GM23248 (cell line): Measurements from ENCODE around the gene SDC3. TPM values are rescaled to one million over a fixed set of nuclear protein-coding genes. Genes with fewer than 3 reads are reported as not detected.

Source experiments
- DNase-seq: peaks from one replicate; pipeline ENCODE4 v3.0.0-alpha.2; 2015
- H2AFZ ChIP-seq: fragments of 200-600 bp; sonication (generic); 2 replicates; pipeline ENCODE4 v1.6.1; 2016; ENCODE audit warnings: antibody characterized with exemption
- H3F3A ChIP-seq: fragments of 200-600 bp; sonication (generic); 2 replicates; pipeline ENCODE4 v1.6.1; 2016; ENCODE audit warnings: mild to moderate bottlenecking, antibody characterized with exemption, mixed run types; ENCODE audit not compliant: insufficient read depth
- H3K27ac ChIP-seq: fragments of 200-600 bp; sonication (generic); 2 replicates; pipeline ENCODE4 v1.5.1; 2016; ENCODE audit warnings: mild to moderate bottlenecking
- H3K27me3 ChIP-seq: fragments of 200-600 bp; sonication (generic); replicated peaks from 2 replicates; pipeline ENCODE4 v1.6.1; 2016; ENCODE audit warnings: mild to moderate bottlenecking; ENCODE audit not compliant: insufficient read depth
- H3K36me3 ChIP-seq: fragments of 200-600 bp; sonication (generic); 2 replicates; pipeline ENCODE4 v1.6.1; 2016; ENCODE audit warnings: low read depth, mild to moderate bottlenecking
- H3K4me1 ChIP-seq: fragments of 200-600 bp; sonication (generic); 2 replicates; pipeline ENCODE4 v1.6.1; 2016; ENCODE audit warnings: mild to moderate bottlenecking; ENCODE audit not compliant: insufficient read depth
- H3K4me2 ChIP-seq: fragments of 200-600 bp; sonication (generic); one replicate; pipeline ENCODE4 v1.6.1; 2016; ENCODE audit warnings: mild to moderate bottlenecking; ENCODE audit not compliant: unreplicated experiment
- H3K4me3 ChIP-seq: fragments of 200-600 bp; sonication (generic); 2 replicates; pipeline ENCODE4 v1.5.1; 2016; ENCODE audit warnings: mild to moderate bottlenecking
- H3K79me2 ChIP-seq: fragments of 200-600 bp; sonication (generic); 2 replicates; pipeline ENCODE4 v1.6.1; 2016; ENCODE audit warnings: mild to moderate bottlenecking; ENCODE audit not compliant: insufficient read depth
- H3K9ac ChIP-seq: fragments of 200-600 bp; sonication (generic); 2 replicates; pipeline ENCODE4 v1.6.1; 2016; ENCODE audit warnings: mild to moderate bottlenecking
- H3K9me2 ChIP-seq: fragments of 200-600 bp; sonication (generic); 2 replicates; pipeline ENCODE4 v1.6.1; 2016; ENCODE audit warnings: mixed run types, mild to moderate bottlenecking, moderate library complexity; ENCODE audit not compliant: insufficient read depth
- H3K9me3 ChIP-seq: fragments of 200-600 bp; sonication (generic); one replicate; pipeline ENCODE4 v1.6.1; 2017; ENCODE audit warnings: low read depth
- H4K20me1 ChIP-seq: fragments of 200-600 bp; sonication (generic); 2 replicates; pipeline ENCODE4 v1.6.0; 2016; ENCODE audit not compliant: insufficient read depth
- EZH2 ChIP-seq: fragments of 200-600 bp; sonication (generic); IDR thresholded peaks from 2 replicates; pipeline ENCODE4 v1.6.1; 2018; ENCODE audit warnings: antibody characterized with exemption, mild to moderate bottlenecking; ENCODE audit not compliant: insufficient read depth, poor library complexity, severe bottlenecking
- EZH2phosphoT487 ChIP-seq: fragments of 200-600 bp; sonication (generic); IDR thresholded peaks from 2 replicates; pipeline ENCODE4 v1.6.1; 2018; ENCODE audit warnings: antibody characterized with exemption, moderate library complexity, mild to moderate bottlenecking, low read depth; ENCODE audit not compliant: insufficient read depth
- WGBS, 2 experiments: methylation state at CpG; one replicate each; pipeline ENCODE4 v1.1.6; 2015 to 2017; ENCODE audit warnings: low lambda C conversion rate in 2 of 2, low coverage in 1 of 2; ENCODE audit errors: missing lambda C conversion rate in 2 of 2; 5-methylcytosine and 5-hydroxymethylcytosine counted together
- in situ Hi-C: fragments of 300-500 bp; cut with MboI; formaldehyde crosslinking; loops from 2 replicates; pipeline ENCODE4 v1.15.0; 2020
- polyA plus RNA-seq: library from polyadenylated mRNA; unstranded; fragments of >200 nt; fragmentation: Nextera tagmentation; extraction: Ambion mirVana; gene quantifications from 2 replicates; pipeline ENCODE4 v1.2.1, GENCODE V29; 2016
- total RNA-seq: library from RNA; depleted of rRNA; stranded (reverse); fragments of >200 nt; shearing (Covaris generic); gene quantifications from 2 replicates; pipeline ENCODE4 v1.2.3, GENCODE V29; 2014

Gene SDC3
- total and polyA plus RNA-seq, 2 experiments from 2014 or later: 6.9 to 39.7 TPM

DNA sequence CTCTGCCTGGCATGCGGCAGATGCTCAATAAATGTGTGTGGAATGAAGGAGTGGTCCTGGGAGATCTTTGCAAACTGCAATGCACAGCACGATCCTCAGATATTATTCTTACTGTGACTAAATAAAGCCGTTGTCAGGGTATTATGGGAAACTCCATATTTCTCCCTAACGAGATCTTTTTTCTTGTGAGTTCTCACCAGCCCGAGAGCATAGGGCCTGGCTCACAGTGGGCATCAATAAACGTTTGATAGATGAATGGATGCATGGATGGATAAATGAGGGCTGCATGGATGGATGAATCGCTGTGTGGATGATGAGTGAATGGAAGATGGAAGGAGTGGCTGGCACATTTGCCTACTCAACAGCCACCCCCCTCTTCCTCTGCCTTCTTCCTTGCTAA is 69.6 kb downstream of the SDC3 start:
- no peaks in the 10 kb centered on the region for H3K79me2 ChIP-seq
- no peaks in the 10 kb centered on the region for H3K36me3 ChIP-seq
- peaks cover 27% of the 10 kb centered on the region for H3K27me3 ChIP-seq
- H3K27ac ChIP-seq: no peak overlapping the region
- H3F3A ChIP-seq: no peaks in the 10 kb centered on the region; the same call in 1 of the 2 replicates
- H3K9me3 ChIP-seq: no peaks in the 10 kb centered on the region
- in situ Hi-C loops: no loop called here
- no peak overlapping the region for H3K4me2 ChIP-seq
- H3K9ac ChIP-seq: no peak overlapping the region
- TF ChIP-seq EZH2 (no peak), EZH2phosphoT487 (no peak)
- no peaks in the 10 kb centered on the region for H3K4me1 ChIP-seq
- DNase-seq: no peak
- H3K4me3 ChIP-seq: no peak overlapping the region
- no peaks in the 10 kb centered on the region for H3K9me2 ChIP-seq
- 42 to 54% methylated on average over 7 of the region's 7 CpGs for WGBS, 2 experiments
- no peaks in the 10 kb centered on the region for H4K20me1 ChIP-seq
- no peak overlapping the region for H2AFZ ChIP-seq

DNA sequence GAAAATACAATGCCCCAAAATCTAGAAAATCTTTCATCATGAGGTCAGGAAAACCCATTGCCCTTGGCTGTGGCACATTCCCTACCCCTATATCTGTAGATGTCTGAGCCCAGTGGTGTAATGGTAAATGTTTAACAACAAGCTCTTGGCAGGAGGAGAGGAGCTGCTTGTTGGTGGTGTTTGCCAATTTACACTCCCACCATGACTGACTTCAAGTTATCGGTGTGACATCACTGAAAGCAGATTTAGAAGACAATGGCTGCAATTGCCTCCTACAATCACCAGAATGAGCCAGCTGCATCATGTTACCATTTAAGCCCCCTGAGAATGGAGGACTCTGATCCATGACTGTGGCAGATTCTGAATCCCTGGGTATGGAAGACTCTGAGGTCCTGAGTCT is 70.9 kb downstream of the SDC3 start:
- TF ChIP-seq EZH2 (no peak), EZH2phosphoT487 (no peak)
- H3K27me3 ChIP-seq: peaks cover 20% of the 10 kb centered on the region
- no peak overlapping the region for H3K4me3 ChIP-seq
- H3K4me2 ChIP-seq: no peak overlapping the region
- no peak for DNase-seq
- no peak overlapping the region for H3K27ac ChIP-seq
- no peak overlapping the region for H3K9ac ChIP-seq
- no peaks in the 10 kb centered on the region; the same call in 1 of the 2 replicates for H3F3A ChIP-seq
- no peaks in the 10 kb centered on the region for H3K36me3 ChIP-seq
- in situ Hi-C loops: no loop called here
- no peaks in the 10 kb centered on the region for H3K9me2 ChIP-seq
- H3K79me2 ChIP-seq: no peaks in the 10 kb centered on the region
- H4K20me1 ChIP-seq: no peaks in the 10 kb centered on the region
- no peaks in the 10 kb centered on the region for H3K9me3 ChIP-seq
- 31 to 60% methylated on average over 1 of the region's 1 CpG for WGBS, 2 experiments
- H3K4me1 ChIP-seq: no peaks in the 10 kb centered on the region
- H2AFZ ChIP-seq: no peak overlapping the region

DNA sequence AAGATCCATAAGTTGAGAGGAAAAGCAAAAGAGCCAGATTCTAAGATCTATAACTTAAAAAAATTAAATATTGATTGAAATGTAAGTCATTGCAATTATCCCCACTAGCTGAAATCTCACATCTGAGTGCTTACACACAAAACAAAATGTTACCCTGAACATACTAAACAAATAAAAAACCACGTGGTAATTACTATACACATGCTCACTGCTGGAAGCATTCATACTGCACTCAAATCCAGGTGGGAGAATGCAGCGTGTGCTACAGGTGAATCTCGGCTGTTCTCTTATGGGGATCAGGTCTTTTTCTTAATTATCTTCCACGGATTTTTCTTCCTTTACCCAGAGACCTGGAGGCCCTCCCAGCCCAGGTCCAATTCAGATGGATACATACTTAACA is 74.3 kb downstream of the SDC3 start:
- H3K27me3 ChIP-seq: peaks cover 18% of the 10 kb centered on the region

DNA sequence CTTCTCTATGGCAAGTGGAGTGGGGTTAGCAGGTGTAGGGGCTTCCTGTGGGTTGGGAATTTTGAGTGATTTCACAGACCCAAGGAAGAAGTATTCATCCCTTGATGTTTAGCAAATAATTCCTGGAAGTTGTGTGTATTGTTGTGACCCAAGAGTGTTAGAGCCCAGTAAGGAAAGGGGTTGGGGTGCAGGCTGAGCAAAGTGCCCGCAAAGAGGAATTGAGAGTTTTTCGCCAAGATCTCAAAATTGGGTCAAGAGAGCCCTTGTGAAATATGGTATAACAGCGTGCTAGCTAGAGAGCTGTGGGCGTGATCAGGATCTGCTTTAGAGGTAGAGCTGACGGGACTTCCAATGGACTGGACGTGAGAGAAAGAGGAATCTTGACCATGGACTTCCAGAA is 78.0 kb downstream of the SDC3 start:
- no peak overlapping the region for H3K27ac ChIP-seq
- H3K9ac ChIP-seq: no peak overlapping the region
- no peaks in the 10 kb centered on the region for H3K9me3 ChIP-seq
- peaks cover 7% of the 10 kb centered on the region for H3K27me3 ChIP-seq
- no peak overlapping the region for H3K4me3 ChIP-seq
- 77 to 84% methylated on average over 6 of the region's 6 CpGs for WGBS, 2 experiments
- no peaks in the 10 kb centered on the region for H3K79me2 ChIP-seq
- H3K4me1 ChIP-seq: no peaks in the 10 kb centered on the region
- in situ Hi-C loops: no loop called here
- no peaks in the 10 kb centered on the region; the same call in 1 of the 2 replicates for H3F3A ChIP-seq
- H3K36me3 ChIP-seq: no peaks in the 10 kb centered on the region
- H2AFZ ChIP-seq: no peak overlapping the region
- DNase-seq: no peak
- no peak overlapping the region for H3K4me2 ChIP-seq
- H3K9me2 ChIP-seq: no peaks in the 10 kb centered on the region
- TF ChIP-seq EZH2 (no peak), EZH2phosphoT487 (no peak)
- no peaks in the 10 kb centered on the region for H4K20me1 ChIP-seq

More for the DNA sequence above, 74.3 kb downstream of the SDC3 start:
- H3K4me1 ChIP-seq: no peaks in the 10 kb centered on the region
- no peak overlapping the region for H3K9ac ChIP-seq
- no peaks in the 10 kb centered on the region for H4K20me1 ChIP-seq
- TF ChIP-seq EZH2phosphoT487 (no peak), EZH2 (no peak)
- H3F3A ChIP-seq: no peaks in the 10 kb centered on the region; the same call in 1 of the 2 replicates
- 47 to 49% methylated on average over 4 of the region's 4 CpGs for WGBS, 2 experiments
- no peaks in the 10 kb centered on the region for H3K79me2 ChIP-seq
- no peak overlapping the region for H3K4me3 ChIP-seq
- no peaks in the 10 kb centered on the region for H3K9me3 ChIP-seq
- no peaks in the 10 kb centered on the region for H3K36me3 ChIP-seq
- DNase-seq: no peak
- in situ Hi-C loops: no loop called here
- no peaks in the 10 kb centered on the region for H3K9me2 ChIP-seq
- no peak overlapping the region for H2AFZ ChIP-seq
- no peak overlapping the region for H3K27ac ChIP-seq
- no peak overlapping the region for H3K4me2 ChIP-seq

DNA sequence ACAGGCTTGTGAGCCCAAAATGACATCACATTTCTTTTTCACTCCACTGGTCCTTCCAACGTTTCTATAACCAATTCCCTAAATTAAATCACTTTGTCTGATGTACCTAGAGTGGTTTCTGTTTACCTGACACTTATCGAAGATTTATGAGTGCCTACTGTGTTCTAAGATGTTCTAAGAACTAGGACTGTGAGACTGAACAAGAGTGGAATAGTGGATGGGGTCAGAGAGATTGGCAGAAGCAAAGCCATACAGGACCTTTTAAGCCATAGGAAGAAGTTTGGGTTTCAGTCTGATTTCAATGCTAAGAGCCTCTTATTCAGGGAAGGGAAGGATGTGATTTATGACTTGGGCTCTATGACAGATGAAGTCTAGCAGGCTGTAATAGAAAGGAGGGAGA is 78.7 kb downstream of the SDC3 start:
- H3K9ac ChIP-seq: no peak overlapping the region
- H3K27ac ChIP-seq: no peak overlapping the region
- peaks cover 7% of the 10 kb centered on the region for H3K27me3 ChIP-seq
- in situ Hi-C loops: no loop called here
- H3K4me1 ChIP-seq: no peaks in the 10 kb centered on the region
- no peaks in the 10 kb centered on the region for H3K9me3 ChIP-seq
- no peak for DNase-seq
- no peaks in the 10 kb centered on the region for H3K36me3 ChIP-seq
- H2AFZ ChIP-seq: no peak overlapping the region
- no peak overlapping the region for H3K4me2 ChIP-seq
- no peaks in the 10 kb centered on the region for H3K79me2 ChIP-seq
- H3K9me2 ChIP-seq: no peaks in the 10 kb centered on the region
- H4K20me1 ChIP-seq: no peaks in the 10 kb centered on the region
- no peaks in the 10 kb centered on the region; the same call in 1 of the 2 replicates for H3F3A ChIP-seq
- WGBS, 2 experiments: 47 to 53% methylated on average over 2 of the region's 2 CpGs
- no peak overlapping the region for H3K4me3 ChIP-seq
- no peak for TF ChIP-seq EZH2
- no peak for TF ChIP-seq EZH2phosphoT487
